ENCODE results near the gene DGKI.

DGKI gene

DNA sequence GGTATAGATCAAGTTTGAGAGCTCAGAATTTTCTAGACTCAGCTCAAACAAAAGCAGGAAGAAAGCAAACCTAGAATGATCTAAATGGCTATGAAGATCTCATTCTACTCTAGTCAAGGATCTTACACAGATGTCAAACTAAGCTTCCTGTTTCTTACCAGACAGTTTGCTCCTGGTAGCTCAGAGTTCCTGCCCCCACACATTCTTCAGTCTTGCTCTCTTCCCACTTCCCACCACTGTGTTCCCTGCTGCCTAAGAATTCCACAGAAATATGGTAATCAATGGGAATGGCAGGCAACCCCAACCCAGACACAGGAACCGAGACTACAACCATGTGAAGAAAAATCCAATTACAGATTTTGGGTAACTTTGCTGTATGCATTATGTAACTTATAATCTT lies 369.8 kb downstream of the DGKI start:
- Histone ChIP-seq H3K36me3 (ENCODE audit: low read length) (no peaks in the 10 kb centered on the region), H3K27ac (ENCODE audit: low read depth, low read length) (no peak overlapping the region), H4K20me1 (ENCODE audit: low read depth, low read length) (no peaks in the 10 kb centered on the region), H3F3A (ENCODE audit: insufficient read depth) (no peaks in the 10 kb centered on the region), H3K4me2 (ENCODE audit: low read depth, low read length, poor library complexity, severe bottlenecking) (no peak overlapping the region), H2AFZ (ENCODE audit: low read depth, low read length, severe bottlenecking) (no peak overlapping the region), H3K79me2 (ENCODE audit: insufficient read depth, low read length) (no peaks in the 10 kb centered on the region), H3K9me2 (replicated peaks; ENCODE audit: insufficient read depth, low read length) (no peaks in the 10 kb centered on the region), H3K27me3 (ENCODE audit: low read length) (no peaks in the 10 kb centered on the region), H3K4me3 (ENCODE audit: insufficient read depth, low read length, poor library complexity, severe bottlenecking) (no peak overlapping the region), H3K9ac (ENCODE audit: low read length) (no peak overlapping the region), H3K9me3 (ENCODE audit: insufficient read depth, low read length) (no peaks in the 10 kb centered on the region)
- TF ChIP-seq, protein P1, sequence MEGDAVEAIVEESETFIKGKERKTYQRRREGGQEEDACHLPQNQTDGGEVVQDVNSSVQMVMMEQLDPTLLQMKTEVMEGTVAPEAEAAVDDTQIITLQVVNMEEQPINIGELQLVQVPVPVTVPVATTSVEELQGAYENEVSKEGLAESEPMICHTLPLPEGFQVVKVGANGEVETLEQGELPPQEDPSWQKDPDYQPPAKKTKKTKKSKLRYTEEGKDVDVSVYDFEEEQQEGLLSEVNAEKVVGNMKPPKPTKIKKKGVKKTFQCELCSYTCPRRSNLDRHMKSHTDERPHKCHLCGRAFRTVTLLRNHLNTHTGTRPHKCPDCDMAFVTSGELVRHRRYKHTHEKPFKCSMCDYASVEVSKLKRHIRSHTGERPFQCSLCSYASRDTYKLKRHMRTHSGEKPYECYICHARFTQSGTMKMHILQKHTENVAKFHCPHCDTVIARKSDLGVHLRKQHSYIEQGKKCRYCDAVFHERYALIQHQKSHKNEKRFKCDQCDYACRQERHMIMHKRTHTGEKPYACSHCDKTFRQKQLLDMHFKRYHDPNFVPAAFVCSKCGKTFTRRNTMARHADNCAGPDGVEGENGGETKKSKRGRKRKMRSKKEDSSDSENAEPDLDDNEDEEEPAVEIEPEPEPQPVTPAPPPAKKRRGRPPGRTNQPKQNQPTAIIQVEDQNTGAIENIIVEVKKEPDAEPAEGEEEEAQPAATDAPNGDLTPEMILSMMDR (IDR thresholded peaks at IDR 0.05; ENCODE audit: insufficient read depth, low read length, poor library complexity, severe bottlenecking) = no peak

DNA sequence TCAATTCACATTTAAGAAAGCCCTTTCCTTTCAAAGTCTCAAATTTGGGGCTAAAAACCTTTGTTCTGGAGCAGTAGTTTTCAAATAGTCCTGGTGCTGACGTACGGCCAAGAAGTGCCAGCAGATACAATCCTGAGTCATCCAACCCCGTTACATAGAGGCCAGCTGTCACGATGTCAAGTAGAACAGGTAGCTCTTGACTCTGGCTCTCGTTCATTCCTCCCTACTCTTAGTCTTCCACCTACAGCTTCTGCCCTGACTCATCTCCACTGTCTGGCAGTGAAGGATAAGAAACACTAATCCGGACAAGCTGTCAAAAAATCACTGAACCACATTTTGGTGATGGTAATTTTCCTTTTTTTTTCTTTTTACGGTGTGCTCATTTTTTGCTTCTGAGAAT lies 370.8 kb downstream of the DGKI start:
- H3K9me2 ChIP-seq (replicated peaks; ENCODE audit: insufficient read depth, low read length) = no peaks in the 10 kb centered on the region
- H3K4me2 ChIP-seq (ENCODE audit: low read depth, low read length, poor library complexity, severe bottlenecking) = no peak overlapping the region
- H3K27ac ChIP-seq (ENCODE audit: low read depth, low read length) = no peak overlapping the region
- no peak overlapping the region for H3K9ac ChIP-seq (ENCODE audit: low read length)
- H3K4me3 ChIP-seq (ENCODE audit: insufficient read depth, low read length, poor library complexity, severe bottlenecking) = no peak overlapping the region
- no peaks in the 10 kb centered on the region for H3K27me3 ChIP-seq (ENCODE audit: low read length)
- no peaks in the 10 kb centered on the region for H3K36me3 ChIP-seq (ENCODE audit: low read length)
- H3K79me2 ChIP-seq (ENCODE audit: insufficient read depth, low read length) = no peaks in the 10 kb centered on the region
- H4K20me1 ChIP-seq (ENCODE audit: low read depth, low read length) = no peaks in the 10 kb centered on the region
- H3F3A ChIP-seq (ENCODE audit: insufficient read depth) = no peaks in the 10 kb centered on the region
- TF ChIP-seq EZH2phosphoT487 (conservative IDR thresholded peaks at IDR 0.05; ENCODE audit: low read length) = no peak
- TF ChIP-seq, protein P1 (IDR thresholded peaks at IDR 0.05; ENCODE audit: insufficient read depth, low read length, poor library complexity, severe bottlenecking) = no peak
- H2AFZ ChIP-seq (ENCODE audit: low read depth, low read length, severe bottlenecking) = no peak overlapping the region
- no peaks in the 10 kb centered on the region for H3K9me3 ChIP-seq (ENCODE audit: insufficient read depth, low read length)

DNA sequence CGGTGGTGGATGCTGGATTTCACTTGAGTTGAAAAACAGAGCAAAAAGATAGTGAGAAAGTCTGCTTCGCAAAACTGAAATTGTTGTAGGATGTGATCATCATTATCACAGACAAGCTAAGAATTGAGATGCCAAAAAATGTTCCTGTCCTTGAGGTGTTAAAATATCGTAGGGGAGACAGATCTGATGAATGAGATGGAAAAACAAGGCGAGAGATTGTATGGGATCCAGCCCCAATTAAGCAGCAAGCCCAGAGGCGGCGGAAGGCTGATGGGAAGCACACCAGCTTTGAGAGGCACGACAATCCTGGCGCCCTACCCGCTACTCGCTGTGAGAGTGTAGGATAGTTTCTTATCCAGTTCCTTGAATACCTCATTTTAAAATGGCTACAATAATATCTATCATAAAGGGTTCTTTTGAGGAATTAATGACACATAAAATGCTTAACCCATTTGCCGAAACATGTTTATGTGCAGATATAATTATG lies 372.2 kb downstream of the DGKI start:
- H3K9ac ChIP-seq (ENCODE audit: low read length) = no peak overlapping the region
- H3K9me3 ChIP-seq (ENCODE audit: insufficient read depth, low read length) = no peaks in the 10 kb centered on the region
- H3K27ac ChIP-seq (ENCODE audit: low read depth, low read length) = no peak overlapping the region
- no peaks in the 10 kb centered on the region for H3K36me3 ChIP-seq (ENCODE audit: low read length)
- H3K4me3 ChIP-seq (ENCODE audit: insufficient read depth, low read length, poor library complexity, severe bottlenecking) = no peak overlapping the region
- H3K27me3 ChIP-seq (ENCODE audit: low read length) = no peaks in the 10 kb centered on the region
- no peaks in the 10 kb centered on the region for H3F3A ChIP-seq (ENCODE audit: insufficient read depth)
- no peak overlapping the region for H3K4me2 ChIP-seq (ENCODE audit: low read depth, low read length, poor library complexity, severe bottlenecking)
- H3K79me2 ChIP-seq (ENCODE audit: insufficient read depth, low read length) = no peaks in the 10 kb centered on the region
- TF ChIP-seq, protein P1 (IDR thresholded peaks at IDR 0.05; ENCODE audit: insufficient read depth, low read length, poor library complexity, severe bottlenecking) = no peak
- TF ChIP-seq EZH2phosphoT487 (conservative IDR thresholded peaks at IDR 0.05; ENCODE audit: low read length) = no peak
- no peaks in the 10 kb centered on the region for H3K9me2 ChIP-seq (replicated peaks; ENCODE audit: insufficient read depth, low read length)
- H4K20me1 ChIP-seq (ENCODE audit: low read depth, low read length) = no peaks in the 10 kb centered on the region
- H2AFZ ChIP-seq (ENCODE audit: low read depth, low read length, severe bottlenecking) = no peak overlapping the region
